GM12891 (cell line): Measurements from ENCODE around the gene LMO3.

Source experiments
- PAX5 ChIP-seq: IDR thresholded peaks from 2 replicates; pipeline ENCODE4 v1.6.1; 2011; ENCODE audit warnings: low read length, moderate library complexity, mild to moderate bottlenecking; ENCODE audit not compliant: insufficient read depth, severe bottlenecking
- POLR2A ChIP-seq: IDR thresholded peaks from 2 replicates; pipeline ENCODE4 v1.6.1; 2011; ENCODE audit warnings: low read depth, low read length, control low read depth
- POLR2AphosphoS5 ChIP-seq: IDR thresholded peaks from 2 replicates; pipeline ENCODE4 v1.6.1; 2011; ENCODE audit warnings: low read depth, low read length, control low read depth
- POU2F2 ChIP-seq: IDR thresholded peaks from 2 replicates; pipeline ENCODE4 v1.6.1; 2011; ENCODE audit warnings: low read depth, mild to moderate bottlenecking, control low read depth, low read length, moderate library complexity
- SPI1 ChIP-seq: IDR thresholded peaks from 2 replicates; pipeline ENCODE4 v1.6.1; 2011; ENCODE audit warnings: low read depth, low read length, control low read depth
- TAF1 ChIP-seq: IDR thresholded peaks from 2 replicates; pipeline ENCODE4 v1.6.1; 2011; ENCODE audit warnings: low read depth, low read length, control low read depth

DNA sequence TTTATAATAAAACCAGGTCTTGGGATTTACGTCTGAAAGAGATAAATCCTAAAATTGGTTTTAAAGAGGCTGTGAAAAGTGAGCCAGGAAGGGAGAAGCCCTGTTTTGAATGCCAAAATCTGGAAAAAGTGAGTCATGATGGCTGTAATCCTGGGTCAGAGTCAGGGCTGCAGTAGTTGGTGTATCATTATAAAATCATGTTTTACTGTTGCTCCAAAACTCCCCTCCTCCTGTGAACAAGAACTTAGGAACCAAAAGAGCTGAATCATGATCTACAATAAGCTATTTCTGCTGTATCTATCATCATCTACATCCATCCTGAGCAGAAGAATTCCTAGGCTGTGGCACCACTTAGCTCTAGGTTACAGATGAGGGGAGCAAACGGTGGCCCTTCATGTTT, 79.3 kb downstream of the LMO3 start:
- TF ChIP-seq POLR2A: no peak
- no peak for TF ChIP-seq POLR2AphosphoS5
- no peak for TF ChIP-seq PAX5
- TF ChIP-seq TAF1: no peak
- TF ChIP-seq POU2F2: no peak
- no peak for TF ChIP-seq SPI1
